Stimulated activated naive CD4-positive, alpha-beta T cell treated with Interleukin-2 at 50 U/mL for 16 hours (primary cell): Measurements from ENCODE around the gene SEC61G.
A peak's percentile ranks its signal among the peaks of the same experiment; 100 is the strongest.

Experiments used
- DNase-seq: peaks from one replicate; lab custom pipeline; 2025; lab: John Stamatoyannopoulos, UW

The SEC61G gene

DNA sequence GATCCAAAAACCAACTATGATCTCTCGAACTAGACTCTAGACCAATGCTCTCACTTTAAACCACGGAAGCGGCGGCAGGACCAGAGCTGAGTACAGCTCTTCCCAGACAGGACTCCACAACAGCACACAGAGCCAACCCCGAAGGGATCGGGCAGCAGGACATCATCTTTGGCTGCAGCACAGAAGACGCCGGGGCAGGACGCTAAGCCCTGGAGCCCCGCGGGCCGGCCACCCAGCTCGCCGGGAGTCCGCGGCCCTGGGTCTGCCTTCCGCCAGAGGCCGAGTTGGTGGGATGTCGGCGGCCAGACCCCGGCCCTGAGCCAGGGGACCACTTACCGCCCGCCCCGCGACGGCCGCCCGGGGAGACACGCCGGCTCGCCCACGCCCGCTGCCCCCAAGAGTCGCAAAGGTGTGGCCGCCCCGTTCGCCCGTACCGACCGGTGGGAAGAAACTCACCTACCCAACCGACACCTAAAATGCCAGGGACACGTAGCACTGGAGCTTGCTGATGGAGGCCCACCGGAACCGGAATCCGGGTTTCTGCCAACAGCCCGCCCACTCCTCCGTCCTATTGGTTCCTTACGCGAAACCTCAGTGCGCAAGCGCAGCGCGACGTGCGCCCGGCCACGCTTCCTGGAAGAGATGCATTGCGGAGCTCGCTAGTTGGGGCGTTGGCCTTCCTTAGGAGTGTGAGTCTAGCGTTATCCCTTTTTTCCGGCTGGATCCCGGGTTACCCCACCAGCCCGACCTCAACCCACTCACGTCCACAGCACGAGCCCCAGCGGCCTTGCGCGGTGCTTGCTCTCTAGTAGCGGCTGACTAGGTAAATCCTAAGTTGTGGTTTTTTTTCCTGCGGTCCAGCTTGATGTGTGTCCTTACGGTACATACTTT is at the start of gene SEC61G:
TSS of gene SEC61G (minus strand) at position 510 of the 891 bp plus-strand sequence. CDS start 1,623 bp downstream, outside the sequence.
- DNase-seq = peak; percentile 95

DNA sequence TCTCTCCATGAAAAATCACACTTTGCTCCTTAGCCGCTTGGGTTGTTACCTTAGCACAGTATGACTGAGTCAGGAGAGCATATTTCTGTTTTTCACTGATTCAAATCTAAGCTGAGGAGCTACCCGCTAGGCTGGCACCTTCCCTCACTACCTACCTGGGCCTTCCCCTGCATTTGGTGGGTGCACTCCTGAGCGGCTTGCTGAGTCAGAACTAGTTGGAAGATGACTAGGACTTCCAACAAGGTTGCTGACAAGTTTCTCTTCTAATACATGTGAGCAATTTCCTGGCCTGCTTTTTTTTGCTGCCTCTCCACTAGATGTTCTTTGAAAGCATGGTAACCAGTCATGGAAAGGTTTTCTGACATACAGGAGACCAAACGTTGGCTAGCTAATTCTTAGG is 43.8 kb upstream of the SEC61G start:
- DNase-seq = peak; percentile 8

DNA sequence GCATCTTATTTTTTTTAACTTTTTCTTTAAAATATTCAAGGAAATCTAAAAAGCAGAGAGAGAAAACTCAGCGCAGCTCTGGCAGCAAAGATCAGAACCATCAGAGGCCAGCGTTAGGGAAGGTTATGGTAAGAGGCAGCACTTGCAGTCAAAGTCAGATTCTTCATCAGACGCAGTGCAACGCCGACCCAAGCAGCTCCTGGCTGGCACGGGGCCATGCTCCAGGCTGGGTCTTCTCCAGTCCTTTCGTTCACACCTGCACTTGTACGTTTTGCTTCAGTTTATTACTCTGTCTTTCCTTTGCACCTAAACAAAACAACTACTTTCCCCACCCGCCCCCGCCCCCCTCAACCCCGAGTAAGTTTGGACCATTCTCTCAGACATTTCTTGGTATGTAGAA is 43.1 kb upstream of the SEC61G start:
- no peak for DNase-seq

DNA sequence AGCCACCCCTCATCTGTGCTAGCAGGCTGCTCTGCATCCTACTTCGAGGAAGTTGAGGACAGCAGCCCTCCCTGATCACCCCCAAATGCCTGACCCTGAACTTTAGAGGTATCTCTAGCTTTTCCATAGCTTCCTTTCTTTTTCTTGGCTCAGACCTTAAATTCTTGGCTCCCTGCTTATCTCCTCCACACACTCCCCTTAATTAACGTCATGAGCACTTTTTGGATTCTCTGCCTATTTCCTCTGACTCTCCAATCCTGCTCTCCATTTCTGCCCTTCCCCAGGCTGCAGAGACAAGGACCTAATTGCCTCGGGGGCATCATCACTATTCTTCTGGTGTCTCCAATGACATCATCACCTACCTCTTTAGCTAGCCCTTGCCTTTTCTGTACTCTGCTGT is 40.8 kb upstream of the SEC61G start:
- no peak for DNase-seq

DNA sequence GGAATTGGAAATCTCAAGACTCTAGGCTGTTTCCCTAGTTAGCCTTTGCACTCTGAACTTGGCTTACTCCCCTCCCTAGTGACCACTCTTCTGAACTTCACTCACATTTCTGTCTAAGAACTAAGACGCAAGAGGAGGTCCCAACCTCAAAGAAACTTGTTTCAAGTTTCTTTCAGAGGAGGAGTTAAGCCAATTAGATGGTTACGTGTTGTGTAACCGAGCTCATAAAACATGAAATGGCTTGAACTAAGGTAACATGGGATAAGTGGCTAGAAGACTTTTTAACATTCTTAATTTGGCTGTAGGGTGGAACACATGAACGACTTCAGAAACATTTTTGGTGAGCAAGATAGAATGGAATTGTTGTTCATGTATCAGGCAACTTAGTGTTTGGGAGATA is 39.5 kb upstream of the SEC61G start:
- DNase-seq = no peak

DNA sequence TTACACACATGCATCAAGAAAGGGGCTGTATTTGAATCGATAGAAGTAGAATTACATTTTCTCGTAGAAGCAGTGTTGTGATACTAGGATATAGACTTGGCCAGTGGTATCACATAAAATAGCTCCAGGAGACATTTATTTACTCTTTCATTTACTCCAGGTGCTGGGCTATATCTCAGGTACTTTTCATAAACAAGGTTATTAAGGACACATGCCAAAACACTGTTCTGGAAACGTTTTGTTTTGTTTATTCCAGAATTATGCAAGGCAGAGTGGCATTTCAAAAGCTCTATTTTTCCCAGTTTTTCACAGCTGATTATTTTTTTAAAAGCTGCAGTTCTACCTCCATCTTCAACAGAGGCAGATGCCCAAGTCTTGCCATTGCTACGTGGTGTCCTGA is 37.8 kb upstream of the SEC61G start:
- DNase-seq = no peak

DNA sequence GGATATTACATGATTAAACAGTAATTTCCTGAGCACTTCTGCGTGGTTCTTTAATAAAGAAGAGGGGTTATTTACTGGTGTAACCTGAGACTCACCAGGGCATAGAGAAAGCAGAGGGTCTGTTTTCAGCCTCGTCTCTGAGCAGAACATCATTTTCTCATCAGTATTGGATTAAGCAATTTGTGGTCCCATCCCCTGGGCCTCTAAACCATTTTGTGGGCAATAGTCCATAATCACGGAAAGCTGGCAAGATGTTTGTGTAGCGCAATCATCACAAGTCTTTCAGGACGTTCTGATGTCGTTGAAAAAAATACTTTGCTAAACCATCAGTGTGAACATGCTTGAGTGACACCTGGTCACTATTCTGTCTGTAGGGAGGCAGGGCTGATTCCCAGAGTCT is 37.1 kb upstream of the SEC61G start:
- no peak for DNase-seq

DNA sequence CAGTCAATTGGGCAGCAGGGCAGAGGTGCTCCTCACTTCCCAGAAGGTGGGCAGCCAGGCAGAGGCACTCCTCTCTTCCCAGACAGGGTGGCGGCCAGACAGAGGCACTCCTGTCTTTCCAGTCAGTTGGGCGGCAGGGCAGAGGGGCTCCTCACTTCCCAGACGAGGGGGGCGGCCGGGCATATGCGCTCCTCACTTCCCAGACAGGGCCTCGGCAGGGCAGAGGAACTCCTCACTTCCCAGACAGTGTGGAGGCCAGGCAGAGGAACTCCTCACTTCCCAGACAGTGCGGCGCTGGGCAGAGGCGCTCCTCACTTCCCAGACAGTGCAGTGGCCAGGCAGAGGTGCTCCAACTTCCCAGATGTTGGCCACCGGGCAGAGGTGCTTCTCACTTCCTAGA is 33.4 kb upstream of the SEC61G start:
- DNase-seq = no peak

DNA sequence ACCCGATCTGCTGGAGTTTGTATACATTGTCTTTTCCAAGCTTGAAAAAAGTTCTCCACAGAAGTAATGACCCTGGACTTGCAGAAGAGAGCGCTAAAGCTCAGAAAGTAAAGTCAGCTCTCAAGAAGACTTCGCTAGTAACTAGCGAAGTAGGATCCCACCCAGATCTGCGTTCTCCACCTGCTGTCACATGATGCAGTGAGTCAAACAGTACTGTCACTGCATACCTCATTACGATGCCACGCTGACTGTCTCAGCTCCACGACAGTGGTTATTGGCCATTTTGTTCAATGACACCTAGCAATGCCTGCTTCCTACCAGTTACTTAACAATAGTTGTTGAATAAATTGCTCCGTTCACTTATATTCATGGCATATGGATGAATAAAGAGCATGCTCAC is 29.7 kb upstream of the SEC61G start:
- no peak for DNase-seq

DNA sequence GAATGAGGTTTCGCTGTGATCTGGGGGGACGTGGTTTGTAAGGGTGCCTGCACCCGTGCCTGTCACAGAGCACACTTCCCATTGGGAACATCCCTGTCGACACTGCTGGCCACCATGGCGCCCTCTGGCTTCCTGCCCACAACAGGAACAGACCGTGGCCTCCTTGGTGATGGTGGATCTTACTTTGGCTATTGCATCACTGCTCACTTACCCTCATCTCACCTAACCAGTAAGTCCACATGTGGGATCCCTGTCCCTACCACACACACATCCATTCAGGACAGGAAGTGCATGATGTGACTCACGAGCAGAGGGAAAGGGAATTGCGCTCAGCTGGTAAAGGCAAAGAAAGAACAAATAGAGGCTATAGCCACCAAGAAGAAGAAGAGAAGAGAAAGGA is 26.2 kb upstream of the SEC61G start:
- DNase-seq = no peak

DNA sequence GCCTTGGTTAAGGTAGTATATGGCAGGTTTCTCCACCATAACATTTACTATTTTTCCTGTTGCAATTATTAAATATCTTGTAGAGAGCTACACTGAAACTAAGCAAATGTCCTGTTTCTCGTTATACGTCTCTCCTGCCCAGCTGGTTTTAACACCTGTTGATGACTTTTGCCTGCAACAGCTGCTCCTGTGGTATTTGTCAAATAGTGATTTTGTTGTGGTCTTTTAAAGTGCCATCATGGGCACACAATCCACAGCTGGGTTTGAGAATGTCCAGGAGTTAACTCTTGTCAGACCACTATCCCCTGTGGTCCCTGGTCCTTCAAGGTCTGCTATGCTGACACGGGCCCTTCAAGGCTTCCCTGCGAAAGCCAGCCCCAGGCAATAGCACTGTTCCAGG is 24.9 kb upstream of the SEC61G start:
- no peak for DNase-seq

DNA sequence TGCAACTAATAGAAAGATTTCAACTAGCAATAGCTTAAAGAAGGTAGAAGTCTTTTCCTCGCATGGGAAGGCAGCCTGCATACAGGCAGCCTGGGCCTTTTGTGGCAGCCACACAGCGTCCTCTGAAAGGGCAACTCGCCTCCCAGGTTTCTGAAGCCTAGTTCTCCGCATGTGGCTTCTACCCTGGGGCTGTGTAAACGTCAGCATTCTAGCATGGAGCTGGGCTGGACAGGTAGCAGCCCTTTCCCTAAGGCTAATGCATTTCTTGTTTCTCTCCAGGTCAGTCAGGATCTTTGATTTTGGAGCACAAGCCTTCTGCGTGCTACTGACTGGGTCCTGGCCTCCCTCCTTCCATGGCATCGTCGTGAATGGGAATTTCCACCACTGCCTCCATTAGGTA is 23.8 kb upstream of the SEC61G start:
- no peak for DNase-seq

DNA sequence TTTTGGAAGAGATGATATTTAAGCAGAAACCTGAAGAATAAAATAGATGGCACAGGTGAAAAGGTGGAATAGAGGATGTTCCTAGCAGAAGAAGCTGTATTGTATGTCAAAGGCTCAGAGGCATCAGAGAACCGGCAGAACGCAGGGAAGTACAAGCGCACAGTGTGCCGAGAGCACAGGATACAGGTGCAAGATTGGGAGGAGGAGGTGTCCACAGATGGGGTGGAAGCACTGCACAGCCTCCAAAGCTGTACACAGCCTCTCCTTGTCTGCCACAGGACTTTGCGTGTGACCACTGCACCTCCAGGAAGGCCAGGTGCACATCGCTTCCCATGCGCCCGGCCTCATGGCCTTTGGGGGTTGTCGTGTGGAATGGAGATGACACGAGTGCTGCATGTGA is 23.3 kb upstream of the SEC61G start:
- no peak for DNase-seq

DNA sequence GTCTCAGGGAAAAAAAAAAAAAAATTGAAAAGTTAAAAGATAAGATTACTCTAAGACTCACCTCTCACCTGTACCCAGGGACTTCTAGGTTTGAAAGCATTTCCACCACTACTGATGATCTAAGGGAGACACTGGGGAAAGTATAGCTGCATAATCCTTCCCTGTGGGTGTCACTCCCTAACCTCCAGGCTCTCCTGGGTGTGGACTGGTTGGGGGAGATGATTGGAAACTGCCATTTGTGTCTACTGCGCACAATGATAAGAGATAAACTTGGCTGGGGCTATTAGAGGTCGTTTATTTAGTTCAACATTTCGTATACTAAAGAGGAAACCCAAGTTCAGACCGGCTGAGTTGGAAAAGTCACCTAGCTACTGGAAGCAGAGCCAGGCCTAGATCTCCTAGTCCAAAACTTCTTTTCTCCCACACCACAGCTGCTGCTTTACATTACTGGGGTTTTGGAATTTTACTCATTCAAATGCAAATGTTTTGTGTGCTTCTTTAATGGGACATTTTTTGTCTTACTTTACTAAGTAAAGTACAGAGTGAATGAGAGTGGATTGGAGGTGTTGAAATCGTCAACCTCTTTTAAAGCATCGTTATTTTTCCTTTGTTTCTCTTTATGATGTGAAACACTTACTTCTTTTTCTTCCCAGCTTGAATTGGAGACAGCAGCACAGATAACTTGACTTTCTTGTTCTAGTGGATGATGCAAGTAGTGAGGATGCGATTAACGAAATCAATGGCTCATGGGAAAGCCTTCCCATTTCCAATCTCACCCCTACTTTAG is 22.3 kb upstream of the SEC61G start:
- no peak for DNase-seq

DNA sequence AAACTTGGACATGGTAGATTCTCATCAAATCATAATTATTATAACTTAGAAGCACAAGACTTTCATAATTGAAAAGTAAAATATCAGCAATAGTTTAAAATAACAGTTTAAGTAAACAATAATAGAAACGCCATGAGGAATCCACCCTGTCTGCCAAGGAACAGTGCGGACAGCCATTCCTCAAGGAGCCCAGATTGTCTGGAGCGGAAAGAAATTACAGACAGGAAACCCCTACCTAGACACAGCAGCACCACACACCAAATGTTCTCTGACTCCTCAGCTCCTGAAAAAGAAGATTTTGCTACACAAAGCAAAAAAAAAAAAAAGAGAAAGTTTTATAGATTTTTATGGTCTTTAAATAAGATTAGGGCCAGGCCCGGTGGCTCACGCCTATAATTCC is 21.5 kb upstream of the SEC61G start:
- DNase-seq = no peak

DNA sequence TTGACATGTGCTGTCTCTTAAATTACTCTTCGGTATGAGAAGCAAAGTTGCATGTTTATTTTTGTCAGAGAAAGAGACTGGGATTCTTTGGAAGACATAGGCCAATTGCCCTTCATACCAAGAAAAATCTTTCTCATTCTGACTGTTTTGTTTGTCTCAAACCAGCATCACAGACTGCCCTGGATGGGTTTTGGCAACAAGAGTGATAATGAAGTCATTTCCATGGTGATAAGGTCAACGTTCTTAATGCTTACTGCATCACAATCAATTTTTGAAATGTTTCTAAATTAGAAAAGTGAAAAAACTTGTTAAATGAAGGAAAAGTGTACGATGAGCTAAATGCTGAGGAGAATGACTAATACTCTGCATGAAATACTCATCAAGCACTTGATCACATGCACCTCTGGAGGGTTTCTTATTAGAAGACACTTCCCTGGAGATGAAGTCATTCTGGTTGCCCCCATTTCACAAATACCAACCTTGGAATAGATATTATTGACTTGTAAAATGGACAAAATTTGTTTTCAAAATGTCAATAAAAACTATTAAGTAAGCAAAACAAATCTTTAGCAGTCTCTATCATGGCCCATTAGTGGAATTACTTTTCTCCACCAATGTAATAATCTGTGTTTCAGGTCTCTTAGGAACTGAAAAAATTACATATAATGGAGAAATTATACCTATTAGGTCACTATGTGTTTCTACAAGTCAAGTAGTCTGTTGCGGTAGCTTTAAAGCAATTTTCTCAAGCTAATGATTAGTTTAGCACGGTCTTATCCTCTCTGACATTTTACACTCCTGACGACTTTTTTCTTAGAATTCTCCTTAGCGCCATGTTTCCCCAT is 19.9 kb upstream of the SEC61G start:
- no peak for DNase-seq

DNA sequence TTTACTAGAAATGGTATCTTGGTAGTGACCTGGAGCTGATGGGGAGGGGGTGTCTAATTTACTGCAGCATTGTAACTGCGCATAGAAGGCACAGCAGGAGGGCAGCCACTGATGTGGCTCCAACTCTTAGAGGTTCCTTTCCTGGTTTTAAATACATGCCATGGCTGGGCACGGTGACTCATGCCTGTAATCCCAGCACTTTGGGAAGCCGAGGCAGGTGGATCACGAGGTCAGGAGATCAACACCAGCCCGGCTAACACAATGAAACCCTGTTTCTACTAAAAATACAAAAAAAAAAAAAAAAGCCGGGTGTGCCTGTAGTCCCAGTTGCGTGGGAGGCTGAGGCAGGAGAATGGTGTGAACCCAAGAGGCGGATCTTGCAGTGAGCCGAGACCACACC is 19.2 kb upstream of the SEC61G start:
- no peak for DNase-seq

DNA sequence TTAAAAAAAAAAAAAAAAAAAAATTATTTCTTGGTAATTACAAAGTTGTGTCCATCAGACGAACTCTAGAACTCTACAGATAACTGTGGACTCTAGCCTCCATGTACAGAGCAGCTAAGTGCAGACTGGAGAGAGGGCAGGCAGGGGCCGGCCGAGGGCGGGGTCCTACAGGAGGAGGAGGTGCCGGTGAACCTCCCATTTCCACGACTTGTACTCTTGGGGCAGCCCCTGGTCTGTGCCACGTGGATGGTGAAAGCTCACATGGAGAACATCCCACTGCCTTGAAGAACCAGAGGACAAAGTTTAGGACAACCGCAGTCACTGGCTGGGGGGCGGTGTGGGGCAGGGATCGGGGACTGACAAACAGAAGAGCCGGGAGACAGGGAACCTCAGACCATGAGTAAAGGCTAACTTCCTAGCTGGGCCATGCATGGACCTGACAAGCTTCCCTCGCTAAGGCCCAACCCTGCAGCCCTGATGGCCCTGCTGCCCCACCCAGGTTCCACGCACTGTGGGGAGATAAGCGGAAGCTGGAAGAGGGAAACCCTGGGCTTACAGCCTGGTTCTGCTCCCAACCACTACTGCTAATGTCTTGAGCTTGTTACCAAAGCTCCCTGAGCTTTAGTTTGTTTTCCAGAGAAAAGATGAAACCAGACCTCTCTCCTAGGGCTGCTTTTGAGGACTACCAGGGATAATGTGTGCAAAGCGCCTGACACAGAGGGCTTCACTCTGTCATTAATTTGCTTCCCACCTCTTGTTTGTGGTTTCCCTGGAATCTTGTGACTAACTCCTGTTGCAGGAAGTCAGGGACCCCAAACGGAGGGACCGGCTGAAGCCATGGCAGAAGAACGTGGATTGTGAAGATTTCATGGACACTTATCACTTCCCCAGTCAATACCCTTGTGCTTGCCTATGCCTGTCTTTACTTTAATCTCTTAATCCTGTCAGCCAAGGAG is 16.1 kb upstream of the SEC61G start:
- DNase-seq = no peak

DNA sequence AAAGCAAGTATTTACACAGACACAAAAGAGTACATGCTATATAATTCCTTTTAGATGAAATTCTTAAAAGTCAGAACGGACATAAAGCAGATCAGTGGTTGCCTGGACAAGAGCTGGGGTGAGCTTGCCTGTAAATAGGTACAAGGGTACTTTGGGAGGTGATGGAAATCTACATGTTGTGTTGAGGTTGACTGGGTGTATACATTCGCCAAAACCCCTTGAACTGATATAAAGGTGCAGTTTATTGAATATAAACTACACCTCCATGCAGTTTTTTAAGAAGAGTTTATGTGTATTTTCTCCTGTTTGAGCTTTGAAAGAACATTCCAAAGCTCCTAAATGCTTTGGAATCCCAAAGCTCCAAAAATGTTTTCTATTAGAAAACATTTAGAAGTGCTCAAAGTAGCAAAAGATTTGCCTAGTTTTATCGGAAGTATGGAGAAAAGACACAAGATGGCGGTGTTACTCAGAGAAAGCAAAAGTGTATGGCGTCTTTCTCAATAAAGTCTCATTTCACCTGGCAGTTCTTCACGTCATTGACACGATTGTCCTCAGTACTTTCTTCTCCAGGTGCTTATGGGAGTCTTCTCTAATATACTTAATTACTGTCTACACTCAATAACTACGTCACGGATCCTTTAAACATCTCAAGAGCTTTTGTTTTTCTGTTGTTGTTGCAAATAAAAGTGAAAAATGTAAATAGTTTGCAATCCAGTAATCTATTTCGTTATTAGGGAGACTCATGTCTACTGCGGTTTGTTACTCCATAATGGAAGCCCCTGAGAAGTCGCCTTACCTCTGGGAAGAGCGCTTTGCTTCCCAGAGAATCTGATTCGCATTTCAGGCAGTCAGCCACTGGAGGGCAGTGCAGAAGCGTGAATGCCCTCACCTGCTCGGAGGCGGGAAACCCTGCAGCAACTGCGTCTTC is 14.7 kb upstream of the SEC61G start:
- peak; percentile 43 for DNase-seq

DNA sequence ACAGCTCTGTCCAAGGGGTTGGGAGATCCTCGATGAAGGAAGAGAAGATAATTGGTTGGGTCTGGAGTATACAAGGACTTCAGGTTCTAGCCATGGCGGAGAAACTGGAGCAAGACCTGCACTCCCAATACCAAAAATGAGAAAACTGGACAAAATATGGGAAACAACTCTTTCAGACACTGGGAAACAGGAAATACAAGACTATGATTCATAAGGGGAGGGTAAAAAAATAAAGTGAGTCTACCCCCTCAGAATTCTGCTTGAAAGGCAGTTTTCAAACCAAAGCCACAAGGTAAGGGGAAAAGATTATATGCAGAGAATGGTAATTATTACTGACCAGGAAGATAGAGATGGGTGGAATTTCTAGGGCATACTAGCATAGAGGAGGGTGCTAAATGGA is 10.2 kb upstream of the SEC61G start:
- no peak for DNase-seq
